ENCODE results near the gene TMEM120A.

GRCh38 chr7:75971961-75972763 is 22.2 kb downstream of the TMEM120A start:
- TF ChIP-seq CTCF (IDR thresholded peaks at IDR 0.05; ENCODE audit: borderline replicate concordance, extremely low read depth, low read length, poor library complexity, severe bottlenecking) (peak; percentile 23), EZH2 (IDR thresholded peaks at IDR 0.05; ENCODE audit: borderline replicate concordance, low read depth, low read length, severe bottlenecking) (no peak)
